Fibroblast of the conjunctiva (primary cell): ENCODE measurements around the gene CDK17.
"Not testable (repeated sequence)": the region's sequence is repeated elsewhere in the genome, so short reads cannot be mapped to it uniquely, and the experiment has no call there.

Experiments used
- DNase-seq: peaks from one replicate; pipeline ENCODE4 v3.0.0-alpha.2; 2010; ENCODE audit warnings: low read depth

Gene CDK17

GRCh38 chr12:96354326-96354725 lies 45.9 kb downstream of the CDK17 start:
- DNase-seq, result no peak

DNA sequence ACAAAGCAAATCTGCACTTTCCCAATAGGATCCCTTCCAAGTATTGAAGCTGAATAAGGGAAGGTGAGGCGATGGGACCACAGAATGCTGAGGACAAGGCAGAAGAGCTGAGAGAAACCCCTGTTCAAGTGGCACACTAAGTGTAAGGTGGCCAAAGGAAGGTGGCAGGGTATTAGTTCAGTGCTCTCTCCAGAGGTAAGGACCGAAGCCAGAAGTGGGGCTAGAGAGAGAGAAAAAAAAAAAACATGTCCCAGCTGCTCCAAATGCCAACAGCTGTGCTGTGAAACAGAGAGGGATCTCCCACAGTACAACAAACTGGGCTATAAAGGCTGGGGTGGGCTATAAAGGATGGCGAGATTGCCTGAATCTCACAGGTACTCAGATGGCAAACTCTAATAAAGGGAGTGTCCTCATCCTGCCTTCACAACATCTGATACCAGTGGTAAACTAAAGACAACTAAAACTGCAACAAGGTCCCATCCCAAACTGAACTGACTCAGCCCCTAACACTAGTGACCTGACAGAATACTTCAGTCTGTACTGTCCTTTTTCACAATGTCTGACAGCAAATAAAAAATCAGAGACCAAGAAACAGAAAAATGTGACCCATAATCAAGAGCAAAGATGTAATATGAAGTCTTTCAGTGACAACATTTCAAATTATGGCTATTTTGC lies 47.9 kb downstream of the CDK17 start:
- DNase-seq, result no peak

GRCh38 chr12:96350982-96351381 lies 49.3 kb downstream of the CDK17 start:
- DNase-seq, result no peak

DNA sequence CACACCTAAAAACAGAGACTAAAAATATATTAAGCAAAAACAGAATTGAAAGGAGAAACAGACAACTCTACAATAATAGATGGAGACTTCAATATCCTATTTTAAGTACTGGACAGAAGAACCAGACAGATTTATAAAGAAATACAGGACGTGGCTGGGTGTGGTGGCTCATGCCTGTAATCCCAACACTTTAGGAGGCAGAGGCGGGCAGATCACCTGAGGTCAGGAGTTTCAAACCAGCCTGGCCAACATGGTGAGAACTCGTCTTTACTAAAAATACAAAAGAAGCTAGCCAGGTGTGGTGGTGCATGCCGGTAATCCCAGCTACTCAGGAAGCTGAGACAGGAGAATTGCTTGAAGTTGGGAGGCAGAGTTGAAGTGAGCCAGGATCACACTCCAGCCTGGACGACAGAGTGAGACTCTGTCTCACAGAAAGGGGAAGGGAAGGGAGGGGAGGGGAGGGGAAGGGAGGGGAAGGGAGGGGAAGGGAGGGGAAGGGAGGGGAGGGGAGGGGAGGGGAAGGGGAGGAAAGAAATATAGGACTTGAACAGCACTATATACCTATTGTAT lies 53.0 kb downstream of the CDK17 start:
- DNase-seq, result no peak

DNA sequence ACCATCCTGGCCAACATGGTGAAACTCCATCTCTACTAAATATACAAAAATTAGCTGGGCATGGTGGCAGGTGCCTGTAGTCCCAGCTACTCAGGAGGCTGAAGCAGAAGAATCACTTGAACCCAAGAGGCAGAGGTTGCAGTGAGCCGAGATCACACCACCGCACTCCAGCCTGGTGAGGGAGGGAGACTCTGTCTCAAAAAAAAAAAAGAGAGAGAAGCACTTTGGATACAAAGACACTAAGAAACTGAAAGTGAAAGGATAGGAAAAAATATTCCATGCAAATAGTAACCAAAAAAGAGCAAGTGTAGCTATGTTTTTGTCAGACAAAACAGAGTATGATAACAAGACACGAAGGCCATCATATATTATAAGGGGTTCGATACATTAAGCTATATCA lies 53.5 kb downstream of the CDK17 start:
- not testable (repeated sequence) for DNase-seq

DNA sequence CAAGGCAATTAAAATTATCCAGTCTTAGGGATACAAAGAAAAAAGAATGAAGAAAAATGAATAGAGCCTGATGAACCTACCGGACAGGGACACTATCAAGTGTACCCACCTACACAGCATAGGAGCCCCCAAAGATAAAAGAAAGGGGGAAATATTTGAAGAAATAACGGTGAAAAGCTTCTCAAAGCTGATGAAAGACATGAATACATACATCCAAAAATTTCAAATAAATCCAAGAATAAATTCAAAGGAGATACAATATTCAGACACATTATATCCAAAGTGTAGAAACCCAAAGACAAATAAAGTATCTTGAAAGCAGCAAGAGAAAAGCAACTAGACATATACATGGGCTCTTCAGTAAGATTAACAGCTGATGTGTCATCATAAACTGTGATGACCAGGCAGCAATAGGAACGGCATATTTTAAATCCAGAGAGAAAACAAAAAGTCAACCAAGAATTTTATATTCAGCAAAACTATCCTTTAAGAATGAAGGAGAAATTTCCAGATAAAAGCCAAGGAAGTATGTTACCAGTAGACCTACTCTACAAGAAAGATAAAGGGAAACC lies 56.0 kb downstream of the CDK17 start:
- no peak for DNase-seq

DNA sequence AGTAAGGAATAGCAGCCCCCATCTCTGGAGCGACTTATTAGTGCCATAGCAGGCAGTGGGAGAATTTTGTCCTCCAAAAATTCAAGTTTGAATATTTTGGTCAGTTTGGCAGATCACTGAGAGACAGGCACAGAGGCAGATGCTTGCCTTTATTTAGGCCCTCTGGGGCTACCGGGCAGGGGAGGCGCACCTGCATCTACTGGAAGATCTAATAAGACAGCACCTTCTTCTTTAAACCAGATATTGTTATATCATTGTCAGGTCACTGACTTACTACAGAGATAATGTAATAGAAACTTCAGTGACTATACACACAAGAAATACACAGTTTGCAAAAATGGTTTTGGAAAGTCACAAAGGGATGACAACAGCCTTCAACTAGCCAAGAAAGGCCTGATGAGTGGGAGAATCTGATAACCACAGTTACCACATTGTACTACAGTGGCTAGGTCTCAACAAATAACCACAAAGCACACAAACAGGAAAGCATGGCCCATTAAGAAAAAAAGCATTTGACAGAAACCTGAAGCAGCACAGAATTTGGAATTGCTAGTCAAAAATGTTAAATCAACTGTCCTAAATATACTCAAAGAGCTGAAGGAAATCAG lies 56.8 kb downstream of the CDK17 start:
- DNase-seq, result no peak

- not testable (repeated sequence) for DNase-seq
Observed at GRCh38 chr12:96339666-96340065, 60.6 kb downstream of the CDK17 start.

DNA sequence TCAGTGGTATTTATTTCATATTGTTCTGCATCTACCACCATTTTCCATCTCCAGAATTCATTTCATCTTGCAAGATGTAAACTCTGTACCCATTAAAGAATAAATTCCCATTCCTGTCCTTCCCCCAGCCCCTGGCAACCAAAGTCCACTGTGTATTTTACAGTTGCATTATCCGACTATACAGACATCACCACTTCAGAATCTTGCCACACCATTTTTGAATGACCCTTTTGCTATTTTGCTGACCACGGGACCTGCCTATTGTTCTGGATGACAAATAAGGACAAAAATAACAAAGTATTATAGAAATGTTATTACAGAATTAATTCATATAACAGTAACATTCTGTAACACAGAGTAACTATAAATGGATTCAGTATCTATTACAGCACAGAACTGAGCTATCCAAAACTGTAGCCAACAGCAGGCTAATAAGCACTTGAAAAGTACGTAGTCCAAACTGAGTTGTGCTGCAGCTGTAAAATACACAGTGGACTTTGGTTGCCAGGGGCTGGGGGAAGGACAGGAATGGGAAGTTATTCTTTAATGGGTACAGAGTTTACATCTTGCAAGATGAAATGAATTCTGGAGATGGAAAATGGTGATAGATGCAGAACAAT lies 61.3 kb downstream of the CDK17 start:
- no peak for DNase-seq

- no peak for DNase-seq
Observed at GRCh38 chr12:96337953-96338352, 62.3 kb downstream of the CDK17 start.

DNA sequence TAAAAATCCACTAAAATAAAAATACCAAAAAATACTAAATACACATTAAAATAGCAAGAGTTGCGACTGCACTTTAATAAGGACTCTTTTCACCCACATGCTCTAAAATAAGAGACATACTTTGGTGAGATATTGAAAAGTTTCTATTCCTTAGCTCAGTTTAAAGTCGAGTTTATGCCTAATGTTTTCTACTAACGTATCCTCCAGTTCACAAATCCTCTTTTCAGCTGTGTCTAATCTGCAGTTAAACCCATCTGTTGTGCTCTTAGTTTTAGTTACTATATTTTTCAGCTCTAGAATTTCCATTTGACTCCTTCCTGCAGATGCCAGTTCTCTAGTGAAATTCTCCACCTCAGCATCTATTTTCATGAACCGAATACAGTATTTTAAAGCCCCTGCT lies 63.8 kb downstream of the CDK17 start:
- no peak for DNase-seq

DNA sequence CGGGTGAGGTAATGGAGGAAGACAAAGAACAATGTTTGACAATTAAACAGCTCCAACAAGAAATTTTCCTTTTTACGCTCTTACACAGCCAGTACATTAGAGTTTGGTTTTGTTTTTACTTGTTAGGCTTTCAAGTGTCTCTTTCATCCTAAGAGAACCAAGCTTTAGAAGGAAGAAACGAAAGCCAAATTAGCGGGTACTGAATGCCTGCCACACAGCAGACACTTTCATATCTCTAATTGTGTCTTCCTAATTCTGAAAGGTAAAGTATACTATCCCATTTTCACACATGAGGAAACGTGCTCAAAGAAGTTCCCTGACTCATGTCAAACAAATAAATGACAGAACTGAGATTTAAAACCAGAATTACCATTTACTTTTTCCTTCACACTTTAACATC lies 65.0 kb downstream of the CDK17 start:
- DNase-seq, result no peak

DNA sequence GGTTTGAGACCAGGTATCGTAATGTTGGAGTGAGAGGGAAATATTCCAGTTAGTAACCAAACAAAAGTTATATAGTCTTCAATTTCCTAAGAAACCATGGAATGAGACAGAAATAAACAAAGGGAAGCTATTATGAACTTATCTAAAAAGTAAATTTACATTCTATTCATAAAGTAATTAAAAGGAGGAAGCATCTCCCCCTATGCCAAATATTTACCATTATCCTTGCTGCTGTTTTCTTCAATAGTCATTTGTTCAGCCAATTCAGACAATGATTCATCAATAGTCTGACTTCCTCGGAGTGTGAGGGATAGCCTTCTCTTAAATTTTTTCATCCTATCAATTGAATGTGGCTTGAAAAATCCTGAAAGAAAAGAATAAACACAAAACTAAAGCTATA lies 65.7 kb downstream of the CDK17 start:
- no peak for DNase-seq

- no peak for DNase-seq
Observed at GRCh38 chr12:96329545-96329944, 70.7 kb downstream of the CDK17 start.

DNA sequence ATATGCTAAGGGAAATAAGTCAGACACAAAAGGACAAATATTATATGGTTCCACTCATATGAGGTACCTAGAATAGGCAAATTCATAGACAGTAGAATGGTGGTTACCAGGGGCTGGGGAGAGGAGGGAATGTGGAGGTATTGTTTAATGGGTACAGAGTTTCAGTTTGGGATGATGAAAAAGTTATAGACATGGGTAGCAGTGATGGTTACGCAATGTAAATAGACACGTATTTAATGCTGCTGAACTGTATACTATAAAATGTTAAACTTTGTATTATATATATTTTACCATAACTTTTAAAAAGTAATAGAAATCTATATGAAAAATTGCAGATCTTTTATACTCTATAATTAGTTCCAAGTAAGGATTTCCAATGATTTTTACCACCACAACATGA lies 71.2 kb downstream of the CDK17 start:
- no peak for DNase-seq

- DNase-seq, result no peak
Observed at GRCh38 chr12:96327889-96328288, 72.3 kb downstream of the CDK17 start.

DNA sequence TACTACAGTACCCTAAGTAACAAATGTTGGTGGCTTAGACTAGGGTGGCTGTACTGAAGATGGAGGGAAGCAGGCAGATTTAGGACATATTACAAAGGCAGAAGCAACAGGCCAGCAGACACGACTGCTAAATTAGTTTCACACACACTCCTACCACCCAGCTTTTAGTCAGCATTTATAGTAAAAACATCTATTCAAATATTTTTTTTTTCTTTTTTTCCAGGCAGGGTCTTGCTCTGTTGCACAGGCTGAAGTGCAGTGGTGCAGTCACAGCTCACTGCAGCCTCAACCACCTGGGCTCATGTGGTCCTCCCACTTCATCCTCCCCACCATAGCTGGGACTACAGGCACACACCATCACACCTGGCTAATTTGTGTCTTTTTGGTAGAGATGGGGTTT lies 72.9 kb downstream of the CDK17 start:
- DNase-seq, result no peak

DNA sequence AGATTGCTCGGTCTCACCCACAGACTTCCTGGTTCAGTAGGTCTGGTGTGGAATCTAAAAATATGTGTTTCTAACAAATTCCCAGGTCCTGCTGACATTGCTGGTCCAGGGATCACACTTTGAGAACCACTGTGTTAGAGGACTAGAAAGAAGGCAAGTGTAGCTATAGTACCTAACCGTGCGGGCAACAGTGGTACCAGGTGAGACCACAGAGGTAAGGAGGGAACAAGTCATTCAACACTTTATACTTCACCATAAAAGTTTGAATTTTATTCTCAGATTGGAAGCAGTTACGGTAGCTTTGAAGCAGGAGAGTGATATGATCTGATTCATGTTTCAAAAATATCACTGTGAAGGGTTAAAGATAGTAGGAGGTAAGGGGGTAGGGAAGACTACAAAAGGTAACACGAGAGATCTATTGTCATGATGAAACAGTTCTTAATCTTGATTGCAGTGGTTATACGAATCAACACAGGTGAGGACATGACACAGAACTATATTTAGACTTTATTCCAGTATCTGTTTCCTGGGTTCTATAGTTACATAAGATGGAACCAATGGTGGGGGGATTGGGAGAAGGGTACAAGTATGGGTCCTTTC lies 73.5 kb downstream of the CDK17 start:
- no peak for DNase-seq

GRCh38 chr12:96323906-96324305 lies 76.3 kb downstream of the CDK17 start:
- DNase-seq, result no peak

GRCh38 chr12:96322720-96323119 lies 77.5 kb downstream of the CDK17 start:
- no peak for DNase-seq

- DNase-seq, result no peak
Observed at GRCh38 chr12:96321941-96322340, 78.3 kb downstream of the CDK17 start.

DNA sequence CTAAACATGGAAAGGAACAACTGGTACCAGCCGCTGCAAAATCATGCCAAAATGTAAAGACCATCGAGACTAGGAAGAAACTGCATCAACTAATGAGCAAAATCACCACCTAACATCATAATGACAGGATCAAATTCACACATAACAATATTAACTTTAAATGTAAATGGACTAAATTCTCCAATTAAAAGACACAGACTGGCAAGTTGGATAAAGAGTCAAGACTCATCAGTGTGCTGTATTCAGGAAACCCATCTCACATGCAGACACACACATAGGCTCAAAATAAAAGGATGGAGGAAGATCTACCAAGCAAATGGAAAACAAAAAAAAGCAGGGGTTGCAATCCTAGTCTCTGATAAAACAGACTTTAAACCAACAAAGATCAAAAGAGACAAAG lies 82.4 kb downstream of the CDK17 start:
- not testable (repeated sequence) for DNase-seq
